HEK293 (cell line): Measurements from ENCODE around the gene RGS19.
A peak's percentile ranks its signal among the peaks of the same experiment; 100 is the strongest.

Experiments
- FEZF1 ChIP-seq: fragments of 450-650 bp; formaldehyde crosslinking; IDR thresholded peaks from 2 replicates; pipeline ENCODE4 v1.5.1; 2016; ENCODE audit warnings: missing biosample characterization, missing genetic modification characterization
- HOXA7 ChIP-seq: sonication (generic); formaldehyde crosslinking; IDR thresholded peaks from 2 replicates; pipeline ENCODE4 v1.8.1; 2022; ENCODE audit warnings: missing genetic modification reagents, borderline replicate concordance
- HOXD13 ChIP-seq: sonication (generic); formaldehyde crosslinking; IDR thresholded peaks from 2 replicates; pipeline ENCODE4 v1.8.0; 2022; ENCODE audit warnings: missing genetic modification reagents, borderline replicate concordance
- OSR2 ChIP-seq: fragments of 450-650 bp; formaldehyde crosslinking; IDR thresholded peaks from 2 replicates; pipeline ENCODE4 v1.5.1; 2016; ENCODE audit warnings: missing biosample characterization, missing genetic modification characterization
- OVOL3 ChIP-seq: fragments of 450-650 bp; formaldehyde crosslinking; IDR thresholded peaks from 2 replicates; pipeline ENCODE4 v1.5.1; 2016; ENCODE audit warnings: missing biosample characterization, missing genetic modification characterization
- RBAK ChIP-seq: fragments of 450-650 bp; formaldehyde crosslinking; IDR thresholded peaks from 2 replicates; pipeline ENCODE4 v1.5.1; 2016; ENCODE audit warnings: missing biosample characterization, missing genetic modification characterization
- SETDB1 ChIP-seq: IDR thresholded peaks from one replicate; pipeline ENCODE4 v1.6.1; 2017; ENCODE audit warnings: mild to moderate bottlenecking, low read length, moderate library complexity, mixed read lengths; ENCODE audit not compliant: insufficient read length
- SP2 ChIP-seq: fragments of 450-650 bp; formaldehyde crosslinking; IDR thresholded peaks from 2 replicates; pipeline ENCODE4 v1.5.1; 2016; ENCODE audit warnings: missing biosample characterization, missing genetic modification characterization
- TCF7L2 ChIP-seq: IDR thresholded peaks from 2 replicates; pipeline ENCODE4 v1.6.1; 2011; ENCODE audit warnings: low read depth, mild to moderate bottlenecking, inconsistent platforms, low read length, moderate library complexity, borderline replicate concordance
- TRIM28 ChIP-seq: IDR thresholded peaks from 2 replicates; pipeline ENCODE4 v1.6.1; 2011; ENCODE audit warnings: low read length, control low read depth, borderline replicate concordance
- ZFP37 ChIP-seq: fragments of 450-650 bp; formaldehyde crosslinking; IDR thresholded peaks from 2 replicates; pipeline ENCODE4 v1.5.1; 2016; ENCODE audit warnings: missing biosample characterization, missing genetic modification characterization
- ZNF169 ChIP-seq: fragments of 450-650 bp; formaldehyde crosslinking; IDR thresholded peaks from 2 replicates; pipeline ENCODE4 v1.5.1; 2016; ENCODE audit warnings: missing biosample characterization, missing genetic modification characterization
- ZNF211 ChIP-seq: fragments of 450-650 bp; formaldehyde crosslinking; IDR thresholded peaks from 2 replicates; pipeline ENCODE4 v1.5.1; 2016; ENCODE audit warnings: low read depth, missing biosample characterization, missing genetic modification characterization
- ZNF239 ChIP-seq: fragments of 450-650 bp; formaldehyde crosslinking; IDR thresholded peaks from 2 replicates; pipeline ENCODE4 v1.5.1; 2016; ENCODE audit warnings: missing biosample characterization, missing genetic modification characterization
- ZNF302 ChIP-seq: fragments of 450-650 bp; formaldehyde crosslinking; IDR thresholded peaks from 2 replicates; pipeline ENCODE4 v1.5.1; 2016; ENCODE audit warnings: missing biosample characterization, missing genetic modification characterization, low read depth
- ZNF354C ChIP-seq: fragments of 450-650 bp; formaldehyde crosslinking; IDR thresholded peaks from 2 replicates; pipeline ENCODE4 v1.5.1; 2016; ENCODE audit warnings: missing biosample characterization, missing genetic modification characterization, low read depth, borderline replicate concordance
- ZNF404 ChIP-seq: fragments of 450-650 bp; formaldehyde crosslinking; IDR thresholded peaks from 2 replicates; pipeline ENCODE4 v1.5.1; 2017; ENCODE audit warnings: missing biosample characterization, missing genetic modification characterization
- ZNF416 ChIP-seq: fragments of 450-650 bp; formaldehyde crosslinking; IDR thresholded peaks from 2 replicates; pipeline ENCODE4 v1.5.1; 2016; ENCODE audit warnings: missing biosample characterization, missing genetic modification characterization
- ZNF600 ChIP-seq: fragments of 450-650 bp; formaldehyde crosslinking; IDR thresholded peaks from 2 replicates; pipeline ENCODE4 v1.5.1; 2016; ENCODE audit warnings: missing biosample characterization, missing genetic modification characterization
- ZNF768 ChIP-seq: fragments of 450-650 bp; formaldehyde crosslinking; IDR thresholded peaks from 2 replicates; pipeline ENCODE4 v1.5.1; 2018; ENCODE audit warnings: missing biosample characterization, mild to moderate bottlenecking, missing genetic modification characterization
- ZNF776 ChIP-seq: fragments of 450-650 bp; formaldehyde crosslinking; IDR thresholded peaks from 2 replicates; pipeline ENCODE4 v1.5.0; 2017; ENCODE audit warnings: missing biosample characterization, missing genetic modification characterization, borderline replicate concordance
- ZNF837 ChIP-seq: fragments of 450-650 bp; formaldehyde crosslinking; IDR thresholded peaks from 2 replicates; pipeline ENCODE4 v1.5.1; 2016; ENCODE audit warnings: missing biosample characterization, missing genetic modification characterization
- TF ChIP-seq, protein P1 (sequence below): fragments of 450-650 bp; formaldehyde crosslinking; IDR thresholded peaks from 2 replicates; pipeline ENCODE4 v1.5.0; 2017; ENCODE audit warnings: missing biosample characterization, missing genetic modification characterization, borderline replicate concordance
- TF ChIP-seq, protein P2 (sequence below): IDR thresholded peaks from 2 replicates; pipeline ENCODE4 v1.6.1; 2011; ENCODE audit warnings: mild to moderate bottlenecking, low read depth, low read length, borderline replicate concordance
- TF ChIP-seq, protein P3 (sequence below): fragments of 450-650 bp; IDR thresholded peaks from 2 replicates; pipeline ENCODE4 v1.5.1; 2018; ENCODE audit warnings: missing biosample characterization, missing genetic modification characterization
- TF ChIP-seq, protein P4 (sequence below): fragments of 450-650 bp; formaldehyde crosslinking; IDR thresholded peaks from 2 replicates; pipeline ENCODE4 v1.5.1; 2017; ENCODE audit warnings: missing biosample characterization, missing genetic modification characterization
- TF ChIP-seq, protein P5 (sequence below): fragments of 450-650 bp; formaldehyde crosslinking; IDR thresholded peaks from 2 replicates; pipeline ENCODE4 v1.5.1; 2017; ENCODE audit warnings: missing biosample characterization, missing genetic modification characterization
- TF ChIP-seq, protein P6 (sequence below): fragments of 450-650 bp; formaldehyde crosslinking; IDR thresholded peaks from 2 replicates; pipeline ENCODE4 v1.5.1; 2016; ENCODE audit warnings: missing biosample characterization, missing genetic modification characterization

RGS19 gene

DNA sequence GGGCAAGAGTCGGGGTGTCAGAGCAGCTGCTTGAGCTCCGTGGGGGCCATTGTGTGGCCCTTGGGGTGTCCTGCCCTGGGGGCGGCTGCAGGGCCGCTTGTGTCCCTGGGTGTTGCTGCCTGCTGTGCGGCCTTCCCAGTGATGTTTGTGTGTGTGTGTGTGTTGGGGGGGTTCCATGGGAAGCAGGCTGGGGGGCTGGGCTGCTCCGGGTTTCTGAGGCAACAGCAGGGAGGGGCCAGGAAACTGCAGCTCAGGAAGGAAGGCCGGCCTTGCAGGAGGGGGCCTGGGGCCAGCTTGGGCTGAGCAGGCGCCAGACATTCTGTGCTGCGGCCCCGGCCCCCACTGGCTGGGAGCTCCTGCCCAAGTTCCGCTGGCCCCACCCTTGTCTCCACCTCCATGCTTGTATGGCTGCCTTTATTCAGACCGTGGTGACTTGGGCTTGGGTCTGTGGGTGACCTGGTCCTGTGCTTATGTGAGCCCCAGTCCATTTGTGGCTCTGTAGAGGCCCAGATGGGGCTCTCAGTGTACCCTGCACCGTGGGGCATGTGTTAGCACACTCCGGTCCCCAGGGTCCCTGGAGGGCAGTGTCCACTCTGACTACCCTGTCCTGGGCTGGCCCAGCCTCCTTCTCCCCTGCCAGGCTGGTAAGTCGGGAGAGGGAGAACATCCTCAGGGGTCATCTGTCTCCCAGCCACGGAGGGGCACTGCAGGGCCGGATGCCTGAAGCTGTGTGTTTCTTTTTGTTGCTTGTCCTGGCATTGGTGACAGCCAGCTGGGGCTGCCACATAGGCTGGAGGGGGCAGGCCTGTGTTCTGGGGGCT is 25.3 kb downstream of the RGS19 start (continued):
- TF ChIP-seq HOXD13 (CRISPR knock-in tag) (no peak), TCF7L2 (no peak), ZNF239 (tag by site-specific recombination) (no peak), ZNF416 (tag by site-specific recombination) (no peak), ZNF600 (no peak), HOXA7 (no peak), ZNF837 (tag by site-specific recombination) (no peak), ZNF211 (tag by site-specific recombination) (no peak), ZNF302 (no peak), SP2 (tag by site-specific recombination) (no peak), ZNF776 (tag by site-specific recombination) (no peak), ZNF169 (tag by site-specific recombination) (no peak), SETDB1 (no peak), OVOL3 (tag by site-specific recombination) (no peak), ZNF404 (tag by site-specific recombination) (no peak), ZNF768 (tag by site-specific recombination) (no peak), ZFP37 (tag by site-specific recombination) (no peak), RBAK (tag by site-specific recombination) (no peak), ZNF354C (tag by site-specific recombination) (no peak), FEZF1 (tag by site-specific recombination) (no peak), TRIM28 (no peak), OSR2 (tag by site-specific recombination) (no peak)
- TF ChIP-seq, protein P1, sequence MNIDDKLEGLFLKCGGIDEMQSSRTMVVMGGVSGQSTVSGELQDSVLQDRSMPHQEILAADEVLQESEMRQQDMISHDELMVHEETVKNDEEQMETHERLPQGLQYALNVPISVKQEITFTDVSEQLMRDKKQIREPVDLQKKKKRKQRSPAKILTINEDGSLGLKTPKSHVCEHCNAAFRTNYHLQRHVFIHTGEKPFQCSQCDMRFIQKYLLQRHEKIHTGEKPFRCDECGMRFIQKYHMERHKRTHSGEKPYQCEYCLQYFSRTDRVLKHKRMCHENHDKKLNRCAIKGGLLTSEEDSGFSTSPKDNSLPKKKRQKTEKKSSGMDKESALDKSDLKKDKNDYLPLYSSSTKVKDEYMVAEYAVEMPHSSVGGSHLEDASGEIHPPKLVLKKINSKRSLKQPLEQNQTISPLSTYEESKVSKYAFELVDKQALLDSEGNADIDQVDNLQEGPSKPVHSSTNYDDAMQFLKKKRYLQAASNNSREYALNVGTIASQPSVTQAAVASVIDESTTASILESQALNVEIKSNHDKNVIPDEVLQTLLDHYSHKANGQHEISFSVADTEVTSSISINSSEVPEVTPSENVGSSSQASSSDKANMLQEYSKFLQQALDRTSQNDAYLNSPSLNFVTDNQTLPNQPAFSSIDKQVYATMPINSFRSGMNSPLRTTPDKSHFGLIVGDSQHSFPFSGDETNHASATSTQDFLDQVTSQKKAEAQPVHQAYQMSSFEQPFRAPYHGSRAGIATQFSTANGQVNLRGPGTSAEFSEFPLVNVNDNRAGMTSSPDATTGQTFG (tag by site-specific recombination), result no peak
- TF ChIP-seq, protein P2, sequence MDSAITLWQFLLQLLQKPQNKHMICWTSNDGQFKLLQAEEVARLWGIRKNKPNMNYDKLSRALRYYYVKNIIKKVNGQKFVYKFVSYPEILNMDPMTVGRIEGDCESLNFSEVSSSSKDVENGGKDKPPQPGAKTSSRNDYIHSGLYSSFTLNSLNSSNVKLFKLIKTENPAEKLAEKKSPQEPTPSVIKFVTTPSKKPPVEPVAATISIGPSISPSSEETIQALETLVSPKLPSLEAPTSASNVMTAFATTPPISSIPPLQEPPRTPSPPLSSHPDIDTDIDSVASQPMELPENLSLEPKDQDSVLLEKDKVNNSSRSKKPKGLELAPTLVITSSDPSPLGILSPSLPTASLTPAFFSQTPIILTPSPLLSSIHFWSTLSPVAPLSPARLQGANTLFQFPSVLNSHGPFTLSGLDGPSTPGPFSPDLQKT, result no peak
- TF ChIP-seq, protein P3, sequence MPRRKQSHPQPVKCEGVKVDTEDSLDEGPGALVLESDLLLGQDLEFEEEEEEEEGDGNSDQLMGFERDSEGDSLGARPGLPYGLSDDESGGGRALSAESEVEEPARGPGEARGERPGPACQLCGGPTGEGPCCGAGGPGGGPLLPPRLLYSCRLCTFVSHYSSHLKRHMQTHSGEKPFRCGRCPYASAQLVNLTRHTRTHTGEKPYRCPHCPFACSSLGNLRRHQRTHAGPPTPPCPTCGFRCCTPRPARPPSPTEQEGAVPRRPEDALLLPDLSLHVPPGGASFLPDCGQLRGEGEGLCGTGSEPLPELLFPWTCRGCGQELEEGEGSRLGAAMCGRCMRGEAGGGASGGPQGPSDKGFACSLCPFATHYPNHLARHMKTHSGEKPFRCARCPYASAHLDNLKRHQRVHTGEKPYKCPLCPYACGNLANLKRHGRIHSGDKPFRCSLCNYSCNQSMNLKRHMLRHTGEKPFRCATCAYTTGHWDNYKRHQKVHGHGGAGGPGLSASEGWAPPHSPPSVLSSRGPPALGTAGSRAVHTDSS (tag by site-specific recombination), result no peak
- TF ChIP-seq, protein P4, sequence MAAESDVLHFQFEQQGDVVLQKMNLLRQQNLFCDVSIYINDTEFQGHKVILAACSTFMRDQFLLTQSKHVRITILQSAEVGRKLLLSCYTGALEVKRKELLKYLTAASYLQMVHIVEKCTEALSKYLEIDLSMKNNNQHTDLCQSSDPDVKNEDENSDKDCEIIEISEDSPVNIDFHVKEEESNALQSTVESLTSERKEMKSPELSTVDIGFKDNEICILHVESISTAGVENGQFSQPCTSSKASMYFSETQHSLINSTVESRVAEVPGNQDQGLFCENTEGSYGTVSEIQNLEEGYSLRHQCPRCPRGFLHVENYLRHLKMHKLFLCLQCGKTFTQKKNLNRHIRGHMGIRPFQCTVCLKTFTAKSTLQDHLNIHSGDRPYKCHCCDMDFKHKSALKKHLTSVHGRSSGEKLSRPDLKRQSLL (tag by site-specific recombination), result no peak
- TF ChIP-seq, protein P5, sequence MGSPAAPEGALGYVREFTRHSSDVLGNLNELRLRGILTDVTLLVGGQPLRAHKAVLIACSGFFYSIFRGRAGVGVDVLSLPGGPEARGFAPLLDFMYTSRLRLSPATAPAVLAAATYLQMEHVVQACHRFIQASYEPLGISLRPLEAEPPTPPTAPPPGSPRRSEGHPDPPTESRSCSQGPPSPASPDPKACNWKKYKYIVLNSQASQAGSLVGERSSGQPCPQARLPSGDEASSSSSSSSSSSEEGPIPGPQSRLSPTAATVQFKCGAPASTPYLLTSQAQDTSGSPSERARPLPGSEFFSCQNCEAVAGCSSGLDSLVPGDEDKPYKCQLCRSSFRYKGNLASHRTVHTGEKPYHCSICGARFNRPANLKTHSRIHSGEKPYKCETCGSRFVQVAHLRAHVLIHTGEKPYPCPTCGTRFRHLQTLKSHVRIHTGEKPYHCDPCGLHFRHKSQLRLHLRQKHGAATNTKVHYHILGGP, result no peak
- TF ChIP-seq, protein P6, sequence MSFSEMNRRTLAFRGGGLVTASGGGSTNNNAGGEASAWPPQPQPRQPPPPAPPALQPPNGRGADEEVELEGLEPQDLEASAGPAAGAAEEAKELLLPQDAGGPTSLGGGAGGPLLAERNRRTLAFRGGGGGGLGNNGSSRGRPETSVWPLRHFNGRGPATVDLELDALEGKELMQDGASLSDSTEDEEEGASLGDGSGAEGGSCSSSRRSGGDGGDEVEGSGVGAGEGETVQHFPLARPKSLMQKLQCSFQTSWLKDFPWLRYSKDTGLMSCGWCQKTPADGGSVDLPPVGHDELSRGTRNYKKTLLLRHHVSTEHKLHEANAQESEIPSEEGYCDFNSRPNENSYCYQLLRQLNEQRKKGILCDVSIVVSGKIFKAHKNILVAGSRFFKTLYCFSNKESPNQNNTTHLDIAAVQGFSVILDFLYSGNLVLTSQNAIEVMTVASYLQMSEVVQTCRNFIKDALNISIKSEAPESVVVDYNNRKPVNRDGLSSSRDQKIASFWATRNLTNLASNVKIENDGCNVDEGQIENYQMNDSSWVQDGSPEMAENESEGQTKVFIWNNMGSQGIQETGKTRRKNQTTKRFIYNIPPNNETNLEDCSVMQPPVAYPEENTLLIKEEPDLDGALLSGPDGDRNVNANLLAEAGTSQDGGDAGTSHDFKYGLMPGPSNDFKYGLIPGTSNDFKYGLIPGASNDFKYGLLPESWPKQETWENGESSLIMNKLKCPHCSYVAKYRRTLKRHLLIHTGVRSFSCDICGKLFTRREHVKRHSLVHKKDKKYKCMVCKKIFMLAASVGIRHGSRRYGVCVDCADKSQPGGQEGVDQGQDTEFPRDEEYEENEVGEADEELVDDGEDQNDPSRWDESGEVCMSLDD (tag by site-specific recombination), result 0 out of 2 replicates have a peak, but pooled peaks have one; percentile 4
